CD4-positive, alpha-beta T cell treated with Interleukin-10 for 1 hour (primary cell): Measurements from ENCODE around the gene NFIX.

ENCODE experiments used
- DNase-seq: peaks from one replicate; pipeline ENCODE4 v3.0.0-alpha.2; 2020

NFIX gene

DNA sequence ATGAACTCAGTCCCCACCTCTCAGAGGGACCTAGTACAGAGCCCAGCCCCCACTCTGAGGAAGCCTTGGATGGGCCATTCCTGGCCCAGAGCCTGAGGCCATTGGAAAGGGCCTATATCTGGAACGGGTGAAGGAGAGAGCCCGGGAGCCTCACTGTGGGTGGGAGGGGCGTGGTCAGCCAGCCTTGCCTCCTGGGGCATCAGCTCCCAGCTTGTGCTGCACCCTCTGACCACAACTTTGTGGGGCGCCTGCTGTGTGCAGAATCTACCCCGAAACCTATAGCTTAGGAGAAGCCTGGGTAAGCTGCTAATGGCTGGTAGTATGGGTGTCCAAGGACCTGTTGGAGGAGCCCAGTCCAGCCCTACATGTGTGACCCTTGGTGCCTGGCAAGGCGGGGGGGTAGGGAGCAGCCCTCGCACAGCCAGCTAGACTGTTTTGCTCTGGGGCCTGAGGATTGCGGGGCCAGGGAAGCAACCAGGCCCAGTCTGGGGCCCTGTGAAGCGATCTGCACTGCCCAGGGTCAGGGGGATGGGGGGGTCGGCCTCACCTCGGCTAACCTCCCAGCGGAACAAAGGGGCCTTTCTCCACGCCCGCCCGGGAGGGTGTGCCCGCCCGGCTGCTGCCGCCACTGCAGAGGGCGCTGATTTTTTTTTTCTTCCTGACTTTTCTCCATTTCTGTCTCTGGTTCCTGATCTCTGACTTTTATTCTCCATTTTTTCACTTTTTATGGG is 65.1 kb downstream of the NFIX start:
- DNase-seq = no peak

DNA sequence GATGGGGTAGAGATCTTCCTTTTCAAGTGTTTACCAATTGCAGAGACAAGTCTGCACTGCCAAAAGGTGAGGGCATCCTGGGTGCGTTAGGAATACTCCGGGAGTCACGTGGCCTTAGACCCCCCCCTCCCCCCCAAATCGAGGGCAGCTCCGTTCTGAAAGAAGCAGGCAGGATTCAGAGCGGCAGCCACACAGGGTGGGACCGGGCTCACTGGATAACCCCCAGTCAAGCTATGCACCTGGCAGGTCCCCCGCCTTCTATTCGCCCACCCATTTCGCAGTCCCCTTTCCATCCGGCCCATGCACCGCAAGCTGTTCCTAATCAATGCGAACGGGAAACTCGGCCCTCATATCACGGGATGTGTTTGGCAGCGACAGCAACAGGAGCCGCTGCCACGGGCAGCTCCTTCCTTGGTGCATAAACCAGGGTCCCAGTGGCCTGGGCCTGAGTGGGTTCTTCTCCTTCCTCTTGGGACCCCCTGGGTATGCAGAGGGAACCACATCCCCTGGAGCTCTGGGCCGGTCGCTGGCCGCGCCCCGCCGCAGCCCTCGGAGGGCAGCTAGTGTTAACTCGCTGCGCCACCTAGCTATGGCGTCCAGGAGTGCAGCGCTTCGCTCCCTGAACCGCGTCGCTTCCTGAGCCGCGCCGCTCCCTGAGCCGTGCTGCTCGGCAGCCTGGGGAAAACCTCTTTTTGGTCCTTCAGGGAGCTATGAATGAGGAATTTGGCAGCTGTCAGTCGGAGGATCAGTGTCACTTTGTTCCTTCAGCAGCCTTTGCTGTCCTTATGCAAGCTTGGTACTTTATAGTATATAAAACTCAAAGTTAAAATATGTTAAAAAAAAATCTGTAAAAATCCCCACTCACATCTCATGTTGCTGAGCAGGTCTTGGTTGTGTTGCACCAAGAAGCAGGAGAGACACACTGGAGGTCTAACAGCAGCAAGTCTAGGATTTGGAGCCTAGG is 66.0 kb downstream of the NFIX start:
- DNase-seq = peak; percentile 76

DNA sequence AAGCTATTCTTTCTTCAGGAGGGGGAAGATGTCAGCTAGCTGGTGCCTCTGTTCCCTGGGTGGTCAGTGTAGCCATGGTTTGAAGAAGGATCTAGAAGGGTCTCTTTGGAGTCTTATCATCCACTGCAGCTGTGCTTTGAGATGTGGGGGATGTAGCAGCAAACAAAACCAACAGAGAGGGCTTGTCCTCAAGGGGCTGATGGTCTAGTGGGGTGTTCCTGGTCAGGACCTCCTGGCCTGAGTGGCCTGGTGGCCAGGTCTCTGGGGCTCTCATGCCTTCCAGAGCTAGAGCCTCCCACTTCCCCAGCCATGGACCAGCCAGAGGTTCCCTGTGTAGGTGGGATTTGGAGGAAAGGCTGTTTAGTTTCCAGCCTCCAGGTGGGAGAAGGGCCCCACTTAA is 67.0 kb downstream of the NFIX start:
- no peak for DNase-seq

DNA sequence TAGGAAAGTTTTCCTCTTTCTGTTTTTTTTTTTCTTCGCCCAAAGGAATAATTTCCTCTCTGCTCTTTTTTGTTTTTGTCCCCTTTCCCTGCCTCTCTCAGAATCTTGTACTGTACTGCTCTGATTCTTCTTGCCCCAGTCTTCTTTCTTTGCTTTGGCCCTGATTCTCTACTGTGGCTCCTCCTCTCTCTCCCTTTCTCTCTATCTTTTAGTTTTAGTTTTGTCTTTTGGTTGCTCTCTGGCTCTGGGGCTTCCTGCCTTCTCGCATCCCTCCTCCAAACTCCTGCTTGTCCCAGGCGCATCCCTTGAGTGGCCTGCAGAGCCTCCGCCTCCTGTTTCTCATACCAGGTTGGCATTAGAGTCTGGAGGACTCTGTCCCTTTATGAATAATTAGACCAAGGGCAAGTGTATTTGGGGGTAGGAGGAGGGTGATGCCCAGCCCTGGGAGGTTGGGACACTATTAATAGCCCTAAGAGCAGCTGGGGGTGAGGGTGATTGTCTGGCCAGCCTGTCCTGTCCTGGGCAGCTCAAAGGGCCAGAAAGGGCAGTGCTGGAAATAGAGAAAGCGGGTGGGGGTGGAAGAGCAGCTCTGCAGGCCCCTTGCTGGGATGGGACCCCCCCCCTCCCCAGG is 68.3 kb downstream of the NFIX start:
- no peak for DNase-seq

DNA sequence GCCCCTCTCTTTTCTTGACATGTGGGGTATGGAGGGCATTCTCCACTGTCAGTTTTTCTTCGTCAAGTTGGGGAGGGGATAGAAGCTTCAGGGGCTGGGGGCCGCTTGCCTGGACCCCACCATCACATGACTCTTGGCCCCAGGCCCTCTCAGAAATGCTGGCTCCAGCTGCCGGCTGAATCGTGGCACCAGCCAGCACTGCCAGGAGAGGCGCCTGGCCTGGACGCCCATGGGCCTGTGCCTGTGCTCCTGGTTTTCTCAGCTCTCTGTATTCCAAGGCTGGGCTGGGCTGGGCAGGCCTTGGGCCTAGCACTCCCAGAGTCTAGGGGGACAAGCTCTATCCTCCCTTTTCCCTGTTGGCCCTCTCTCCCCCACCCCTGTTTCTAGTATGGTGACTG is 68.8 kb downstream of the NFIX start:
- no peak for DNase-seq

DNA sequence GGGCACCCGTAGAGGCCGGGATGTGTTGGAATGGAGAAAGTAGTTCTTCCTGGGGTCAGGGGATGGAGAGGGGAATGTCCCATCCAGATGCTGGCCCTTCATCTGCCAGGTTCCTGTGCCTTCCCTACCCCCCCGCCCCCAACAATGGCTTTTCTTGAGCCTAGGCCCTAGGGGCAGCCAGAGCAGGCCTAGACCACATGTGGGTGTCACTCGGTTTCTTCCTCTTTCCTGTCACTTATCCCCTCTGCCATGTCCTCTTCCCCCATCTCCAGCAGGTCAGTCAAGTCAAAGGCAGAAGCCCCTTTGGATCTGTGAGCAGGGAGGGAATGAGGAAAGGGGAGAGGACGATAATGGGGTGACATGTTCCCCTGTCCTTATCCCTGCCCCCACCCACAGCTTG is 71.0 kb downstream of the NFIX start:
- DNase-seq = no peak

DNA sequence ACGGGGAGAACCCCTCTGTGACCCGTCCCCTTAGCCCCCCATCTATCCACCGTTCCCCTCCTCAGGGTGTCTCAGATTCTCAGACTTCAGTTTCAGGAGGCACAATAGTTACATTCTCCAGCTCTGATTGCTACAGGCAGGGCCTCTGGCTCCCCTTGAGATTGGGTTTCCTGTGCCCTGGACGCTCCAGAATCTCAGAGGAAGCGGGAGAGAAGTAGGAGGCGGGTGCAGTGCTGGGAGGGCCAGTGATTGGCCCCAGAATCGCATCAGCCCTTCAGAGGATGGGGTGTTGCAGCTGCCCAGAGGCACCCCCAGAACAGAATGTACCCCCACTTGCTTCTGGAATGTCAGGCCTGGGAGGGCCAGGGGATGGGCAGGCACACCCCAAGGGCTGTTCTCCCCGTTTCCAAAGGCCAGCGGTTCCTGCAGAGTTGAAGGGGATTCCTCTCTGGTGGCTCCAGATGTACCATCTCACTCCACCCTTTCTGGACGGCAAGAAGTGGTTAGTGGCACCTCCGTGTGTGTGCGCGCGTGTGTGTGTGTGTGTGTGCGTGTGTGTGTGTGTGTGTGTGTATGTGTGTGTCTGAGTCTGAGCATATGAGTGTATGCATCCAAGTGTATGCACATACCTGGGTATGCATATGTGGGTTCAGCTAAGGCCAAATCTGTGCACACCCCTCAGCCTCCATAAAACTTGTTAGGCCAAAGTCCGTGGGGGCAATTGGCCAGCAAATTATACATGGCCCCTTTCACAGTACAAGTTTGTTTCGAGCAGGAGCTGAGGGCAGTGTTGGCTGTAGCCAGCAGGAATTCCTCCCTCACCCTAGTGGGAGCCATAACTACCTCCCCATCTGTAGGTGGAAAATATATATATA is 71.9 kb downstream of the NFIX start:
- DNase-seq = no peak

DNA sequence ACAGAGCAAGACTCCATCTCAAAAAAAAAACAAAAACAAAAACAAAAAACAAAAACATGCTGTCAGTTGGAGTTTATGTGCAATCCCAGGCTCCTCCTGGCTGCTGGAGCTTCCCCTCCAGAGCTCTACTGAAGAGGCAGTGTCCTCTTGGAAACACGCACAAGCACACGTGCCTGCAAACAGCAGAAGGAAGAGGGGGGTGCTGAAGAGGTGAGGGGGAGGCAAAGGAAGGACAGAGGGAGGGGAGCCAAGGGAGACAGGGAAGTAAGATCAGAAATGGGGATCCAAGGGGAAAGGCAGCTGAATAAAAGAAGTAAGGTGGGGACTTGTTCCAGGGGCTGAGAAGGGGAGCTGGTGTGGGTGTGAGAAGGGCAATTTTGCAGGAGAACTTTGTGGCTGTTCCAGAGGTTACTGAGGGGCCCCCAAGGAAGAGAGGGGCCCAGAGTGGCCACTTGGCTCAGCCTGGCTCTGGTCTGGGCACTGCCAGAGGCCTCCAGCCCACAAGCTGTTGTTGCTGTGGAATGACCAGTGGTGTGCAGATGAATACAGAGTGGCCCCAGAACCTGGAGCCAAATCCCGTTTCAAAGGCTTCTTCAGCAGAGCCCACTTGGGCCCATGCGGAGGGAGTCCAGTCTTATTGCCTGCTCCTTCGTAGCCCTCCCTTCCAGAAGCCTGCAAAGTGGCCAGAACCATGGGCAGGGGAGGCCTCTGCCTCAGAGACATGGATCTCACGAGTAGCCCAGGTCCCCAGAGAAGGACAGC is 73.0 kb downstream of the NFIX start:
- DNase-seq = no peak

DNA sequence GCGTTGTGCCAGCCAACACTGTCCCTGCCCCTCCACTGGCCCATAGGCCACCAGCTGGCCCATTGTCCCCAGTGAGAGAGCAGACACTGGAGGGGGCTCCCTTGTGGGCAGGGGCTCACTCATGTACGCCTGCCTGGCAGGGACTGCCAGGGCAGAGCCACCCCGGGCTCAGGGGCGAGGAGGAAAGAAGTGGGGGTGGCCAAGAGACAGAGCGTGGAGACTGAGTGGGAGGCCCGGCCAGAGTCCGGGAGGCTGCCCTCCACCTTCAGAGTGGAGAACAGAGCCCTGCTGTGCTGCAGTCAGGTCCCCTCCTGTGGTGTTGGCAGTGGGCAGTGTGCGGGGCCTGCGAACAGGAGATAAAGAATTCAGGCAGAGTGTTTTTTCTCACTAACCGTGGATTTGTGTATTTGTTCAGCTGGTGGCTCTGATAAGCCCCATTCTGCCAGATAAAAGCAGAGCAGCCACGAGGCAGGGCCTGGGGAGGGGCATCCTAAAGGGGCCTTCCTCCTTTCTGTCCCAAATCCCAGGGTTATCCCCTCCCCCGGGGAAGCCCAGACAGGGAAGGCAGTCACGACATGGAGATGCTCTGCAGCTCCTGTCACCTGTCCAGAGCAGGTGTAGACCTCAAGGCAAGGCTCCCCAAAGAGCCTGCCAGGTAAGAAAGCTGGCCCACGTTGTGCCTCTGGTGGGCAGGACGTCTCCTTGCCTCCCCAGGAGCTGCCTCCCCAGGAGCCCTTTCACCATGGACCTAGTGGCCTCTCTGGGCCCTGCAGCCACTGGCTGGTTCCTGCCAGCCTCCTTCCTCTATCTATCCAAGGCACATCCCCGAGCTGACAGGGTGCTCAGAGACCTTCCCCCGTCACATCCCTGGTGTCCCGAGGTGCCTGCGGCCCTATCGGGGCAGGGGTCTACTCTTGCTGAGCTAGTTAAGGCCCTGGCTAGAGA is 74.4 kb downstream of the NFIX start:
- no peak for DNase-seq

DNA sequence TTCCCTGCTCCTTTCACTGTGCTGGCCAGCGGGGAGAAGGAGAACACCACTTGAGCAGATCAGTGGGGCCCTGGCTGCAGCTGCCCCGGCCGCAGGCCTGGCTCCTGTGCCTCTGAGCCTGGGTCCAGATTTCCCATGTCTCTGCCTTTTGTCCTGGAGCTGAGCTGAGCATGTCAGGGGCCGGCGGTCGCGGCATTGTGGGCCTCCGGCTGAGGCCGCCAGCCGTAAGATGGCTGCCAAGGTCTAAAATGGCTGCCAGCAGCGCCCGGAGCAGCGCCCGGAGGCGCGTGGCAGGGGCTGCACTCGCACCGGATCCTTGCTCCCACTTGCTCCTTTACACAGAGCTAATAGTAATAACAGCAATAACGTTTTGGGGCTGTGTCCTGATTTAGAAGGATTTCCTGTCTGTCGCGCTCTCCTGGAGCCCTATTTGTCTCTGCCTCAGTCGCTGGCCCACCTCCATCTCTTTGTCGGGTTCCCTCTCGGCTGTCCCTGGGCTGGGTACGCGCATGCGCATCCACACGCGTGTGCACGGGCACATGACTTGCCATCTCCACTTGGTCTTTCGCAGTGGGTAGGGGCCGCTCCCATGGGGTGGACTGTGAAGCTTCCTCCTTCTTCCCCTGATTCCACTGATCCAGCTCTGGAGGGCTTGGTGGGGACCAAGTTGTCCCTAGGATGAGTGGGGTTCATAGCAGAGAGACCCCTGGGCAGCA is 75.3 kb downstream of the NFIX start:
- no peak for DNase-seq

DNA sequence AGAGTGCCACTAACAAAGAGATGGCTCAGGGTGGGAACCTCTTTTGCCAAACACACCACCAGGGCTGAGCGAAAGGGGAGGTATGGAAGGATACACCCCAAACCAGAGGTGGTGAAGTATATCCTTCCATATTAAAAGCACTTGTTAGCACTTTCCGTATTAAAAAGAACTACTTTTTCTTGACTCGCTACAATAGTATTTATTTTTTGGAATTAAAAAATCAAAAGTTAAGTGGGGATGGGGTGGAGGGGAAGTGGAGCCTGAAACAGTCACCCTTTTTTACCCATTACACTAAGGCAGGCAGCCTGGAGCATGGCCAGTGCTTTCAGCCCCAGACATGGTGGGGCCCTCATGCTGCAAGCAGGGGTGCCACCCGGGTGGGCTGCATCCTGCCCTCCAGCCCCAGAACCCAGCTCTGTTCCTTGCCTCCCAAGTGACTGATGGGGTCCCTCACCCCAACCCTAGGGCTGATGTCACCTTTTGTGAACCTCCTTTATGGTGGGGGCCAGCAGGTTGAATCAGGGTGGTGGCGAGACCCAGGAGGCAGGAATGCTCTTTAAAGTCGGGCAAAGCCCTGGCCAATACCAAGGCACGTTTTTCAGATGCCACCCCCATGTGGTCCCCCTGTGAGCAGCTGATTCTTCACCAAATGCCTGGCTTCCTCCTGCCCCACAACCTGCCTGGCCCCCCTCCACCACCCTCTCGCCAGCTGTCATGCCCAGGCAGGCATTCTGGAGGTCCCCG is 76.3 kb downstream of the NFIX start:
- no peak for DNase-seq

DNA sequence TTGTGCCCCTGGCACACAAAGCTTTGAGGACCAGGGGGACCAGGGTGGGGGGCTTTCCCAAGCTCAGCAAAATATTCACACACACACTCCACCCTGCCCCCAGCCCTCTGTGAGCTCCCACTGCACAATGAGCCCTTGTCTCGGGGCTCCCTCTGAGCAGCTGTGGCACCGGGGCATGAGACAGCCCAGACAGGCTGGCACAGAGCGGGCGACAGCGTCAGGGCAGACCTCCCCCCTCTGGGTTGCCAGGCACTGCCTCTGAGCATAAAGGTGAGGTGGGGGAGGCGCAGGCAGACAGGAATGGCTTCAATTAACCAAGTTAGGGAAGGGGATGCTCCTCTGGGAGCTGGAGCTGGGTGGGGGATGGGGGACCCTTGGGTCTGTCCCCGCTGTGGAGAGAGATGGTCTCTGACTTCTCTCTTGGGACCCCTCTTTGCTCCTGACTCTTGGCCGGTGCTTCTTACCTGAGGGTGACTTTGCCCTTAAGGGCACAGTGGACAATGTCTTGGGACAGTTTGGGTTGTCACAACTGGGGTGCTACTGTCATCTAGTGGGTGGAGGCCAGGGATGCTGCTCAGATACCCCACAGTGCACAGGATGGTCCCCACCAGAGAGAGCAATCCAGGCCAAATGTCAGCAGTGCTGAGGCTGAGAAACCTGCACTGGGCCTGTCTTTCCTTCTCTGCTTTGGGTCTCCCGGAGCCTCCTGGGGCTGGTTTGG is 77.1 kb downstream of the NFIX start:
- DNase-seq = no peak

DNA sequence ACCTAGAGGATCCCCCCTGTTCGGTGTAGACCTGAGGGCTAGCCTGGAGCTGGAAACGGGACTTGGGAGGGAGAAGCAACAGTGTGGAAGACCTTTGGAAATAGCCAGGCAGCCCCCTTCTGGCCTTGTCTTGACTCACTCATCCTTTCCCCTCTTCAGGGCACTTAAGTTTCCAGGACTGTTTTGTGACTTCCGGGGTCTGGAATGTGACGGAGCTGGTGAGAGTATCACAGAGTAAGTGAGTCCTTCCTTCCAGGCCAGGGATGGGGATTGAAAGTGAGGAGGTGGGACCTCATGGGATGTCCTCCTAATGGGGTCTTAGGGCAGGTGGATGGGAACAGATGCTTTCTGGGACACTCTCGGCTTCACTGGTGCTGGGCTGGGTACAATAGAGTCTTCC is 78.0 kb downstream of the NFIX start:
- DNase-seq = no peak

DNA sequence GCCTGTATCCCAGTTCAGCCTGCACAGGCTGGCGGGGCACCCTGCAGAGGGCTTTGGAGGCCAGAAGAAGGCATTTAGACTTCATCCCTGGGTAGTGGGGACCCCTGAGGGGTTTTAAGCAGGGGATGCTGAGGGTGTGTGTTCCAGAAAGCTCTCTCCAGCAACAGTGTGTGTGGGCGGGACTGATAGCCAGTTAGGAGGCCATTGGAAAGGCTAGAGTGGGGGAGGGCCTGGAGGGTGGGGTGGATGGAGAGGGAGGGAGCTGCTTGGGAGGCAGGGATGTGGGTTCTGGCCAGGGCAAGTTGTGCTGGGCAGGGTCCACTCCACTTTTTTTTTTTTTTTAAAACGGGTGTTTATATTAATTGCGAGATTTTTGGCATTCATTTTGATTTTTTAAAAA is 79.1 kb downstream of the NFIX start:
- no peak for DNase-seq

DNA sequence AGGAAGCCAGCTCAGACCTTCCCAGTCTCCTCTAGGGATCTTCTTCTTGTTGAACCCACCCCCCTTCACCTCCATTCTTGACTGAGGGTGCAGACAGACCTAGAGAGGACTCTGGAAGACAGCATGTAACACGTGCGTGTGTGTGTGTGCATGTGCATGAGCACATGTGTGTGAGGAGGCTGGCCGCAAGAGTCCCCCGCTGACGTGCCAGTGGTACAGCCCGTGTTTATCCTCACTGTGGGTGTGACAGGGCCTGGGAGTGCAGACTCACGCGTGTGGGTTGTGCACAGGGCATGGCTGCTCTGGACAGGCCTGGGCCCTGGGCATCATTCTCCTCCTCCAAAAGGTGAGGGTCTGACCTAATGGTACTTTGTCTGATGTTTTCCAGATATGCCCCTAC is 81.0 kb downstream of the NFIX start:
- DNase-seq = no peak

DNA sequence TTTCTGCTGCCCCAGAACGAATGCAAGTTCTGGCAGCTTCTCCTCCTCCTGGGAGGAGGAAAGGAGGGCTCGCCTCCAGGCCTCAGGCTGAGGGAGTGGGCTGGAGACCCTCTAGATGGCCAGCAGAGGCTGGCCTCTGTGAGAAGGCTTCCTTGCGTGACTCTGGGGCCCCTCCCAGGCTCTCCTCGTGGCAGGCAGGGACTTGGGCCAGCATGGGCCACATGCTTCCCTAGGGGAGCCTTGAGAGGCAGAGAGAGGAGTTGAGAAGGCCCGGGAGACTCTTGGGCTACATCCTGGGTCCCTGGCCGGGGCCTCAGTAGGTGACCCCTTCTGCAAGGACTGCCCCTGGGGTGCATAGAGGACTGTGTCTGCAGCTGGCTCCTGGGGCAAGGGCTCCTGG is 81.5 kb downstream of the NFIX start:
- DNase-seq = no peak

DNA sequence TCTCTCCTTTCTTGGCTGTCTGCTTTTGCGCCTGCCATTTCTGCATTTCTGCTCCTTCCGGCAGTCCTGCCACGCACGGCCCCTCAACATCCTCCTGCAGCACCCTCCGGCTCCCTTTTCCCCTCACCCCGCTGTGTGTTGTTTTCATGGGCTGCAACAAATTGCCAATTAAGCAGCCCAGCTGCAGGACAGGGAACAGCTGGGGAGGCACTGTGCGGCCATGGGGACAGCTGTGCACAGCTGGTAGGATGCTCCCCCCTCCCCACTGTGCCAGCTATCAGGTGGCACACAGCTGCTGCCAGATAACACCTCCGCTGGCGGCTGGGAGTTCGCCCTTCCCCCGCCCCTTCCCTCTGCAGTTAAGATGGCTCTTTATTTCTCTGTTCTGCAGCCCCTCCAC is 82.0 kb downstream of the NFIX start:
- DNase-seq = no peak

DNA sequence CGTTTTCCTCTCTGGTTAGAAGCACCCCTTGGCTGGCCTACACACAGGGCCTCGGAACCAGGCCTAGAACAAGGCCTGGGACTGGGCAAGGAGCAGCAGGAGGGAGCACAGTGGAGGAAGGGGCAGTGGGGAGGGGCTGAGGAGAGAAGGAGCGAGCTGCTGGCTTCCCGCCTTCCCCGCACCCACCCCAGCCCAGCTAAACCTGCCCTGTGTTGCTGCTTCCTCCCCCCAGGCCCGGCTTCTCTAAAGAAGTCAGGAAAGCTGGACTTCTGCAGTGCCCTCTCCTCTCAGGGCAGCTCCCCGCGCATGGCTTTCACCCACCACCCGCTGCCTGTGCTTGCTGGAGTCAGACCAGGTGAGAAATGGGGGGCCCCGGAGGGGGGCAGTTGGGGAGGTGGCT is 83.1 kb downstream of the NFIX start:
- DNase-seq = no peak
